Activated T-helper 1 cell treated with anti-CD3 and anti-CD28 coated beads, Interleukin-12 subunit alpha, Interleukin-12 subunit beta, Interleukin-2, Interleukin-4 antibody, amounts not matched to agents 30 ng/mL and 10 ng/mL and 1 ng/mL, durations not matched to agents 14 hours and 24 hours and 36 hours (primary cell): ENCODE data around the gene BTNL9. TPM values are rescaled to one million over a fixed set of nuclear protein-coding genes. Genes with fewer than 3 reads are reported as not detected.

Experiments used
- DNase-seq: peaks from one replicate; pipeline ENCODE4 v3.0.0; 2021; ENCODE audit warnings: low spot score
- H3K27ac Mint-ChIP-seq: one replicate; pipeline ENCODE4 v1.8.0; 2021; ENCODE audit warnings: mild to moderate bottlenecking, mixed read lengths
- H3K27me3 Mint-ChIP-seq: one replicate; pipeline ENCODE4 v1.8.0; 2022; ENCODE audit warnings: mild to moderate bottlenecking, moderate library complexity, mixed read lengths; ENCODE audit not compliant: insufficient read depth
- H3K36me3 Mint-ChIP-seq: one replicate; pipeline ENCODE4 v1.8.0; 2021; ENCODE audit warnings: low read depth, mixed read lengths
- H3K4me1 Mint-ChIP-seq: one replicate; pipeline ENCODE4 v1.8.0; 2021; ENCODE audit warnings: low read depth, mixed read lengths
- H3K4me3 Mint-ChIP-seq: one replicate; pipeline ENCODE4 v1.8.0; 2021; ENCODE audit warnings: mild to moderate bottlenecking, moderate library complexity, mixed read lengths
- H3K9me3 Mint-ChIP-seq: one replicate; pipeline ENCODE4 v1.8.0; 2021; ENCODE audit warnings: mixed read lengths
- intact Hi-C: fragments of 100-400 bp; cut with micrococcal nuclease; formaldehyde crosslinking; loops from one replicate; pipeline ENCODE4 v1.15.1; 2024
- total RNA-seq: library from RNA; stranded (reverse); gene quantifications from 2 replicates; pipeline ENCODE4 v1.2.3, GENCODE V29; 2022

The BTNL9 gene
- total RNA-seq, 1 donor from 2014 or later, result not detected

DNA sequence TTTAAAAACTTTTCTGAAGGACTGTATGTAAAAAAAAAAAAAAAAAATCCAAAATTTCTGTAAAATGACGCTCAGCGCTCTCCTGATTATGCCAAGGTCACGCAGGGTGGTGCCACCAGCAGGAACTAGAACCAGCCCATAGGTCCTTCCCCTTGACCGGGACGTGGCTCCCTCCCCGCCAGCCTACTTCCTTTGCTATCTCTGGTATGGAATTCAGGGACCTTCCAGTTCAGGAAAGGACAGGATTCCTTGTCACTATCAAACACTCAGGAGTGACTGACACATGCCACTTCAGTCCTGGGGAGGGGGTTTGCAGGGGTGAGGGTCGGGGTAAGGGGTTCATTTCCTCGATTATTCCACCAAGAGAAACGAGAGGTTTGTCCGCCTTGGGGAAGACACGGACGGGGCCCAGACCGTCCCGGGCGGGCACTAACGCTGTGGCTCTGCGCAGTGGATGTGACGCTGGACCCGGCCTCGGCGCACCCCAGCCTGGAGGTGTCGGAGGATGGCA, 18.8 kb downstream of the BTNL9 start:
- H3K9me3 Mint-ChIP-seq, result no peaks in the 10 kb centered on the region
- intact Hi-C loops, result loop anchor here (10.0 kb wide), 2 partner anchors 56 to 274 kb away; no protein-coding TSS in a partner anchor
- DNase-seq, result no peak
- H3K4me1 Mint-ChIP-seq, result no peaks in the 10 kb centered on the region
- no peaks in the 10 kb centered on the region for H3K36me3 Mint-ChIP-seq
- H3K4me3 Mint-ChIP-seq, result no peak overlapping the region
- no peak overlapping the region for H3K27ac Mint-ChIP-seq
- peaks cover 82% of the 10 kb centered on the region for H3K27me3 Mint-ChIP-seq

DNA sequence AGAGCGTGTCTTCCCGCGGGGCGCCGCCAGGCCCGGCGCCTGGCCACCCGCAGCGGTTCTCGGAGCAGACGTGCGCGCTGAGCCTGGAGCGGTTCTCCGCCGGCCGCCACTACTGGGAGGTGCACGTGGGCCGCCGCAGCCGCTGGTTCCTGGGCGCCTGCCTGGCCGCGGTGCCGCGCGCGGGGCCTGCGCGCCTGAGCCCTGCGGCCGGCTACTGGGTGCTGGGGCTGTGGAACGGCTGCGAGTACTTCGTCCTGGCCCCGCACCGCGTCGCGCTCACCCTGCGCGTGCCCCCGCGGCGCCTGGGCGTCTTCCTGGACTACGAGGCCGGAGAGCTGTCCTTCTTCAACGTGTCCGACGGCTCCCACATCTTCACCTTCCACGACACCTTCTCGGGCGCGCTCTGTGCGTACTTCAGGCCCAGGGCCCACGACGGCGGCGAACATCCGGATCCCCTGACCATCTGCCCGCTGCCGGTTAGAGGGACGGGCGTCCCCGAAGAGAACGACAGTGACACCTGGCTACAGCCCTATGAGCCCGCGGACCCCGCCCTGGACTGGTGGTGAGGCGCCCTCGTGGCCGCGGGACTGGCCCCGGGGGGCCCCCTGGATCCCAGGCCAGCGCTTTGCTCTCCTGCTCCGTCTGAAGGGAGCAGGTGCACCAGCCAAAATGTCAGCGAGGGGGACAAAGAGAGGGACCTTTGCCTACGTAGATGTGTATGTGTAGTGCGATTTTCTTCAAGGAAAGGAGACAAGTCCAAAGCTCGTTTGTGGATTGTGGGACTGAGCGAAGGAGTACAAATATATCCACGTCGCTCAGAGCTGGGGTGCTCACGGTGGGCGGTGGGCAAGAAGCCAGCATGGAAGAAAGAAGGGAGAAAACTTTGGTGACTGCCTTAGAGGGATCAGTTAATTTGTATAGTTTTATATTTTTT, 19.5 kb downstream of the BTNL9 start:
- H3K4me1 Mint-ChIP-seq, result no peaks in the 10 kb centered on the region
- DNase-seq, result no peak
- H3K27me3 Mint-ChIP-seq, result peaks cover 75% of the 10 kb centered on the region
- intact Hi-C loops, result loop anchor here (10.0 kb wide), 2 partner anchors 55 to 275 kb away; no protein-coding TSS in a partner anchor
- H3K4me3 Mint-ChIP-seq, result no peak overlapping the region
- no peaks in the 10 kb centered on the region for H3K36me3 Mint-ChIP-seq
- H3K27ac Mint-ChIP-seq, result no peak overlapping the region
- no peaks in the 10 kb centered on the region for H3K9me3 Mint-ChIP-seq

- Mint-ChIP-seq H3K36me3 (no peaks in the 10 kb centered on the region), H3K9me3 (no peaks in the 10 kb centered on the region), H3K27ac (no peak overlapping the region), H3K4me3 (no peak overlapping the region), H3K27me3 (peaks cover 68% of the 10 kb centered on the region), H3K4me1 (no peaks in the 10 kb centered on the region)
- DNase-seq, result no peak
- intact Hi-C loops, result no loop called here
Measured at GRCh38 chr5:181060231-181060590, 20.1 kb downstream of the BTNL9 start.

GRCh38 chr5:181060924-181061323, 20.9 kb downstream of the BTNL9 start:
- Mint-ChIP-seq H3K36me3 (no peaks in the 10 kb centered on the region), H3K4me1 (no peaks in the 10 kb centered on the region), H3K9me3 (no peaks in the 10 kb centered on the region), H3K27me3 (peaks cover 61% of the 10 kb centered on the region), H3K4me3 (no peak overlapping the region), H3K27ac (no peak overlapping the region)
- no peak for DNase-seq
- intact Hi-C loops, result no loop called here

- Mint-ChIP-seq H3K9me3 (no peaks in the 10 kb centered on the region), H3K36me3 (no peaks in the 10 kb centered on the region), H3K27me3 (peaks cover 55% of the 10 kb centered on the region), H3K4me3 (no peak overlapping the region), H3K27ac (no peak overlapping the region), H3K4me1 (no peaks in the 10 kb centered on the region)
- no peak for DNase-seq
- intact Hi-C loops, result no loop called here
Measured at GRCh38 chr5:181061645-181062044, 21.6 kb downstream of the BTNL9 start.

- Mint-ChIP-seq H3K36me3 (no peaks in the 10 kb centered on the region), H3K4me1 (no peaks in the 10 kb centered on the region), H3K27ac (no peak overlapping the region), H3K9me3 (no peaks in the 10 kb centered on the region), H3K4me3 (no peak overlapping the region), H3K27me3 (peaks cover 49% of the 10 kb centered on the region)
- intact Hi-C loops, result no loop called here
- DNase-seq, result no peak
Measured at GRCh38 chr5:181062631-181063030, 22.6 kb downstream of the BTNL9 start.

GRCh38 chr5:181063514-181063913, 23.4 kb downstream of the BTNL9 start:
- Mint-ChIP-seq H3K27me3 (peaks cover 47% of the 10 kb centered on the region), H3K4me1 (no peaks in the 10 kb centered on the region), H3K27ac (no peak overlapping the region), H3K36me3 (no peaks in the 10 kb centered on the region), H3K4me3 (no peak overlapping the region), H3K9me3 (no peaks in the 10 kb centered on the region)
- no peak for DNase-seq
- intact Hi-C loops, result no loop called here

- no peaks in the 10 kb centered on the region for H3K4me1 Mint-ChIP-seq
- H3K9me3 Mint-ChIP-seq, result no peaks in the 10 kb centered on the region
- DNase-seq, result no peak
- intact Hi-C loops, result no loop called here
- peaks cover 40% of the 10 kb centered on the region for H3K27me3 Mint-ChIP-seq
- no peak overlapping the region for H3K27ac Mint-ChIP-seq
- no peaks in the 10 kb centered on the region for H3K36me3 Mint-ChIP-seq
- H3K4me3 Mint-ChIP-seq, result no peak overlapping the region
Measured at GRCh38 chr5:181064987-181065386, 24.9 kb downstream of the BTNL9 start.

GRCh38 chr5:181069767-181070491, 29.9 kb downstream of the BTNL9 start:
- Mint-ChIP-seq H3K4me3 (no peak overlapping the region), H3K27ac (no peak overlapping the region), H3K4me1 (no peaks in the 10 kb centered on the region), H3K9me3 (no peaks in the 10 kb centered on the region), H3K36me3 (no peaks in the 10 kb centered on the region), H3K27me3 (peaks cover 12% of the 10 kb centered on the region)
- intact Hi-C loops, result no loop called here
- DNase-seq, result no peak

DNA sequence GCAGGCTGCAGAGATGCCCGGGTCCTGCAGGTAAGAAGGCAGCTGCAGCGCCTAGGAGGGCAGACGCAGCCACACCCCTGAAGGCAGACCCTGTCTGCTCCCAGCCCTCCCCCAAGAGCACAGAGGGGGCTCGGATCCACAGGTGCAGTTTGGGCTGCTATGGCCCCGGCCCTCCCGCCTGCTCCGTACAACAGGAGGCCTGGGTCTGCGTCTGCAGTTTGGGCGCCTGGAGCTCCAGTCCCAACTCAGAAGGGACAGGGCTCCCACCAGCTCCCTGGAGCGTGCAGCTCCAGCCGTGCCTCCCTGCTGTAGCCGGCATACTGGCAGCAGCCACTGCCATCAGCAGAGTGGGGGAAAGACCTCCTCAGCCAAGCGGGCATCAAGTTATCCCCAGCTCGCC, 30.5 kb downstream of the BTNL9 start:
- Mint-ChIP-seq H3K27me3 (peaks cover 12% of the 10 kb centered on the region), H3K27ac (no peak overlapping the region), H3K4me3 (no peak overlapping the region), H3K9me3 (no peaks in the 10 kb centered on the region), H3K4me1 (no peaks in the 10 kb centered on the region), H3K36me3 (no peaks in the 10 kb centered on the region)
- no peak for DNase-seq
- intact Hi-C loops, result no loop called here

- Mint-ChIP-seq H3K4me3 (no peak overlapping the region), H3K9me3 (no peaks in the 10 kb centered on the region), H3K27ac (no peak overlapping the region), H3K27me3 (peaks cover 12% of the 10 kb centered on the region), H3K36me3 (no peaks in the 10 kb centered on the region), H3K4me1 (no peaks in the 10 kb centered on the region)
- intact Hi-C loops, result no loop called here
- DNase-seq, result no peak
Measured at GRCh38 chr5:181071257-181071656, 31.2 kb downstream of the BTNL9 start.

- H3K9me3 Mint-ChIP-seq, result no peaks in the 10 kb centered on the region
- intact Hi-C loops, result no loop called here
- H3K27me3 Mint-ChIP-seq, result peaks cover 9% of the 10 kb centered on the region
- no peaks in the 10 kb centered on the region for H3K4me1 Mint-ChIP-seq
- no peak overlapping the region for H3K4me3 Mint-ChIP-seq
- no peaks in the 10 kb centered on the region for H3K36me3 Mint-ChIP-seq
- no peak overlapping the region for H3K27ac Mint-ChIP-seq
- no peak for DNase-seq
Measured at GRCh38 chr5:181076920-181077319, 36.9 kb downstream of the BTNL9 start.

DNA sequence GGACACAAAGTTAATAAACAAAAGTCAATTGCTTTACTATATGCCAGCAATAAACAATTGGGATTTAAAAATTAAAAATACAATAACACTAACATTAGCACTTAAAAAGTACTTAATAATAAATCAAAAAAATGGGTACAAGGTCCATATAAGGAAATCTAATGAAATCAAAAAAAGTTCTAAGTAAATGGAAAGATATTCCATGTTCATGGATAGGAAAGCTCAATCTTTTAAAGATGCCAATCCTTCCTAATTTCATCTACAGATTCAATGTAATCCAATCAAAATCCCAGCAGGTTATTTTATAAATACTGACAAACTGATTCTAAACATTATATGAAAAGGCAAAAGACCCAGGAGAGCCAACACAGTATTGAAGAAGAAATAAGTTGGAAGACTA, 41.9 kb downstream of the BTNL9 start:
- Mint-ChIP-seq H3K4me1 (no peaks in the 10 kb centered on the region), H3K27ac (no peak overlapping the region), H3K4me3 (no peak overlapping the region), H3K27me3 (peaks cover 26% of the 10 kb centered on the region), H3K9me3 (no peaks in the 10 kb centered on the region), H3K36me3 (no peaks in the 10 kb centered on the region)
- intact Hi-C loops, result no loop called here
- DNase-seq, result no peak
